Measurements from ENCODE around the gene ZNF653.
"Not testable (repeated sequence)": the region's sequence is repeated elsewhere in the genome, so short reads cannot be mapped to it uniquely, and the experiment has no call there.

The ZNF653 gene

DNA sequence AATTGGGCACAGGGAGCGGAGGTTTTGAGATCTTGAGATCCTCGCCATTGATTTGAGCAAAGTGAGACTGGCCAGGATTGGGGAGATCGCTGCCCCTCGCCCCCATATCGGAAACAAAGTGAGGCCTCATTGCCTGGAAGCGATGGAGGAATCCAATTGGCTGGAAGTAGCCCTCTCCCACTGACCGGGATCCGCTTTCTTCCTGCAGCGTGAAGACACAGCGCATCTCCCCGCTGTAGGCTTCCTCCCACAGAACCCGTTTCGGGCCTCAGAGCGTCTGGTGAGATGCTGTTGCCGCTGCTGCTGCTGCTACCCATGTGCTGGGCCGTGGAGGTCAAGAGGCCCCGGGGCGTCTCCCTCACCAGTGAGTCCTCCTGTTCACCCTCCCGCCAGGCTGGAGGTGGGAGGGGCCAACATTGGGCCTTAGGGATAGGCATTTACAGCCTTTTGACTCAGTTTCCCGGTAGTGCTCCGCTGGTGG is 69.8 kb downstream of the ZNF653 start:
- peak overlapping the region; percentile 84 for H3K4me3 ChIP-seq (ENCODE audit: low read depth, low read length)
- peak; percentile 34 for DNase-seq (ENCODE audit: low read depth)
- TF ChIP-seq, protein P1, sequence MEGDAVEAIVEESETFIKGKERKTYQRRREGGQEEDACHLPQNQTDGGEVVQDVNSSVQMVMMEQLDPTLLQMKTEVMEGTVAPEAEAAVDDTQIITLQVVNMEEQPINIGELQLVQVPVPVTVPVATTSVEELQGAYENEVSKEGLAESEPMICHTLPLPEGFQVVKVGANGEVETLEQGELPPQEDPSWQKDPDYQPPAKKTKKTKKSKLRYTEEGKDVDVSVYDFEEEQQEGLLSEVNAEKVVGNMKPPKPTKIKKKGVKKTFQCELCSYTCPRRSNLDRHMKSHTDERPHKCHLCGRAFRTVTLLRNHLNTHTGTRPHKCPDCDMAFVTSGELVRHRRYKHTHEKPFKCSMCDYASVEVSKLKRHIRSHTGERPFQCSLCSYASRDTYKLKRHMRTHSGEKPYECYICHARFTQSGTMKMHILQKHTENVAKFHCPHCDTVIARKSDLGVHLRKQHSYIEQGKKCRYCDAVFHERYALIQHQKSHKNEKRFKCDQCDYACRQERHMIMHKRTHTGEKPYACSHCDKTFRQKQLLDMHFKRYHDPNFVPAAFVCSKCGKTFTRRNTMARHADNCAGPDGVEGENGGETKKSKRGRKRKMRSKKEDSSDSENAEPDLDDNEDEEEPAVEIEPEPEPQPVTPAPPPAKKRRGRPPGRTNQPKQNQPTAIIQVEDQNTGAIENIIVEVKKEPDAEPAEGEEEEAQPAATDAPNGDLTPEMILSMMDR (IDR thresholded peaks at IDR 0.05; ENCODE audit: insufficient read depth, low read depth, low read length, missing control alignments), result no peak

- TF ChIP-seq, protein P1 (IDR thresholded peaks at IDR 0.05; ENCODE audit: insufficient read depth, low read depth, low read length, missing control alignments), result peak; percentile 92
- peak; percentile 100 for DNase-seq (ENCODE audit: low read depth)
- H3K4me3 ChIP-seq (ENCODE audit: low read depth, low read length), result peak within 1 kb of the TSS; percentile 84
Observed at GRCh38 chr19:11435057-11435832, 70.4 kb downstream of the ZNF653 start, which contains the start of the genes ODAD3 and PRKCSH. ODAD3 (minus strand) TSS chr19:11435121; CDS start chr19:11435016, 105 bp downstream. PRKCSH (plus strand) TSS chr19:11435635; CDS start chr19:11436118, 483 bp downstream.

GRCh38 chr19:11434703-11435056 is 71.0 kb downstream of the ZNF653 start:
- no peak for DNase-seq (ENCODE audit: low read depth)
- TF ChIP-seq, protein P1 (IDR thresholded peaks at IDR 0.05; ENCODE audit: insufficient read depth, low read depth, low read length, missing control alignments), result no peak
- peak overlapping the region; percentile 44 for H3K4me3 ChIP-seq (ENCODE audit: low read depth, low read length)

DNA sequence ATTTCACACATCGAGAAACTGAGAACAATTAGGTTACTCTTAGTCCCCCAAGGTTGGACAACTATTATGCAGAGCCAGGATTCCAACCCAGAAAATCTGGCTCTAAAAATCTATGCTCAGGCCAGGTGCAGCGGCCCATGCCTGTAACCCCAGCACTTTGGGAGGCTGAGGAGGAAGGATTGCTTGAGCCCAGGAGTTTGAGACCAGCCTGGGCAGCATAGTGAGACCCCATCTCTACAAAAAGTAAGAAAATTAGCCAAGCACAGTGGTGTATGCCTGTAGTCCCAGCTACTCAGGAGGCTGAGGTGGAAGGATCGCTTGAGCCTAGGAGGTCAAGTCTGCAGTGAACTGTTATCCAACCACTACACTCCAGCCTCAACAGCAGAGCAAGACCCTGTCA is 72.1 kb downstream of the ZNF653 start:
- H3K4me3 ChIP-seq (ENCODE audit: low read depth, low read length); DNase-seq (ENCODE audit: low read depth): not testable (repeated sequence)

Measured in GM12865 (cell line).